UCSD-AML1 (cell line): ENCODE results near the gene DIAPH1.
A peak's percentile ranks its signal among the peaks of the same experiment; 100 is the strongest.
"Not testable (repeated sequence)": the region's sequence is repeated elsewhere in the genome, so short reads cannot be mapped to it uniquely, and the experiment has no call there.

Experiments
- DNase-seq: peaks from one replicate; lab custom pipeline; 2025; ENCODE audit not compliant: unreplicated experiment; lab: John Stamatoyannopoulos, UW

Gene DIAPH1

GRCh38 chr5:141613344-141613743 is 5.5 kb downstream of the DIAPH1 start:
- DNase-seq: no peak

GRCh38 chr5:141611289-141611688 is 7.5 kb downstream of the DIAPH1 start:
- DNase-seq: no peak

GRCh38 chr5:141609921-141610320 is 8.9 kb downstream of the DIAPH1 start:
- DNase-seq: not testable (repeated sequence)

GRCh38 chr5:141609044-141609443 is 9.8 kb downstream of the DIAPH1 start:
- DNase-seq: no peak

GRCh38 chr5:141608557-141608956 is 10.2 kb downstream of the DIAPH1 start:
- no peak for DNase-seq

GRCh38 chr5:141608046-141608445 is 10.8 kb downstream of the DIAPH1 start:
- no peak for DNase-seq

- peak; percentile 74 for DNase-seq
Measured at GRCh38 chr5:141605523-141606277, 13.1 kb downstream of the DIAPH1 start.

GRCh38 chr5:141603923-141604717 is 14.7 kb downstream of the DIAPH1 start:
- no peak for DNase-seq

- no peak for DNase-seq
Measured at GRCh38 chr5:141602606-141603005, 16.2 kb downstream of the DIAPH1 start.

GRCh38 chr5:141598391-141599345 is 20.1 kb downstream of the DIAPH1 start:
- no peak for DNase-seq

GRCh38 chr5:141597814-141598213 is 21.0 kb downstream of the DIAPH1 start:
- DNase-seq: no peak

- no peak for DNase-seq
Measured at GRCh38 chr5:141597394-141597793, 21.4 kb downstream of the DIAPH1 start.

- no peak for DNase-seq
Measured at GRCh38 chr5:141596867-141597266, 21.9 kb downstream of the DIAPH1 start.

- no peak for DNase-seq
Measured at GRCh38 chr5:141590127-141590526, 28.7 kb downstream of the DIAPH1 start.

GRCh38 chr5:141586246-141586645 is 32.6 kb downstream of the DIAPH1 start:
- DNase-seq: no peak

- no peak for DNase-seq
Measured at GRCh38 chr5:141585594-141585993, 33.2 kb downstream of the DIAPH1 start.

GRCh38 chr5:141574122-141574510 is 44.7 kb downstream of the DIAPH1 start:
- DNase-seq: no peak

GRCh38 chr5:141573489-141574121 is 45.2 kb downstream of the DIAPH1 start:
- no peak for DNase-seq

- no peak for DNase-seq
Measured at GRCh38 chr5:141570655-141571054, 48.1 kb downstream of the DIAPH1 start.

- no peak for DNase-seq
Measured at GRCh38 chr5:141567513-141568117, 51.2 kb downstream of the DIAPH1 start.
